Uterus (tissue), 2 donors: Measurements from ENCODE around the gene FAM161A.

ENCODE experiments used
- CTCF ChIP-seq, 4 experiments: fragments of 200-600 bp in 2 of 4; fragments of 450-650 bp in 2 of 4; sonication (generic) in 2 of 4; IDR thresholded peaks; one replicate each; pipeline ENCODE4 v1.5.1; 2016 to 2019; ENCODE audit warnings: antibody characterized with exemption in 4 of 4, mild to moderate bottlenecking in 2 of 4, moderate library complexity in 1 of 4
- POLR2A ChIP-seq, 2 donors: fragments of 450-650 bp; IDR thresholded peaks; one replicate each; pipeline ENCODE4 v1.6.1; 2016; ENCODE audit warnings: antibody characterized with exemption in 2 of 2, mild to moderate bottlenecking in 1 of 2, moderate library complexity in 1 of 2

- peak; percentile 36 to 48 for TF ChIP-seq POLR2A (IDR thresholded peaks at IDR 0.05)
- TF ChIP-seq CTCF (IDR thresholded peaks at IDR 0.05): peak in 1 of 4 experiments; percentile 12
These were observed at the start of gene FAM161A for GRCh38 chr2:61853847-61854563.
